NCI-H82 treated with DMSO at 0.1 percent for 48 hours (cell line): ENCODE results near the gene ATP6V1E1.

Source experiments
- DNase-seq: peaks from one replicate; lab custom pipeline; 2025; ENCODE audit not compliant: unreplicated experiment; lab: John Stamatoyannopoulos, UW

Gene ATP6V1E1

DNA sequence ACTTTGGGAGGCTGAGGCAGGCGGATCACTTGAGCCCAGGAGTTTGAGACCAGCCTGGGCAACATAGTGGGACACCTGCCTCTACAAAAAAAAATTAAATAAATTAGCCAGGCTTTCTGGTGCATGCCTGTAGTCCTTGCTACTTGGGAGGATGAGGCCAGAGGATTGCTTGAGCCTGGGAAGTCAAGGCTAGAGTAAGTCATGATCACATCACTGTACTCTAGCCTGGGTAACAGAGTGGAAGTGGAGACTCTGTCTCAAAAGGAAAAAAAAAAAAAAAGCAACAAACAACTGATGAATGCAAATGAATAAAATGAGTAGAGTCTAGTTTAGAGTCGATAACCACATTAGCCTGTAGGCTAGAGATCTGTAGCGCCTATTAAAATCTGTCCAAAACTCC lies 6.1 kb upstream of the ATP6V1E1 start:
- DNase-seq: no peak

DNA sequence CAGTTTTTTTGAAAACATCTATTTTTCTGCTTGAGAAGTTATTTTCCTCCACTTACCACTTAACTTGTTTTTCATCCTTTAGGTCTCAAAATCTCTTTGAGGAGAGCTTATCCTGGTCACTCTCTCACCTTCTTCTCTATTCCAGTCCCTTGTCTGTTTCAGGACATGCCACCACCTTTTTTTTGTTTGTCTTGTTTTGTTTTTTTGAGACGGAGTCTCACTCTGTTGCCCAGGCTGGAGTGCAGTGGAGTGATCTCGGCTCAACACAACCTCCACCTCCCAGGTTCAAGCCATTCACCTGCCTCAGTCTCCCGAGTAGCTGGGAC lies 5.4 kb upstream of the ATP6V1E1 start:
- DNase-seq: no peak

DNA sequence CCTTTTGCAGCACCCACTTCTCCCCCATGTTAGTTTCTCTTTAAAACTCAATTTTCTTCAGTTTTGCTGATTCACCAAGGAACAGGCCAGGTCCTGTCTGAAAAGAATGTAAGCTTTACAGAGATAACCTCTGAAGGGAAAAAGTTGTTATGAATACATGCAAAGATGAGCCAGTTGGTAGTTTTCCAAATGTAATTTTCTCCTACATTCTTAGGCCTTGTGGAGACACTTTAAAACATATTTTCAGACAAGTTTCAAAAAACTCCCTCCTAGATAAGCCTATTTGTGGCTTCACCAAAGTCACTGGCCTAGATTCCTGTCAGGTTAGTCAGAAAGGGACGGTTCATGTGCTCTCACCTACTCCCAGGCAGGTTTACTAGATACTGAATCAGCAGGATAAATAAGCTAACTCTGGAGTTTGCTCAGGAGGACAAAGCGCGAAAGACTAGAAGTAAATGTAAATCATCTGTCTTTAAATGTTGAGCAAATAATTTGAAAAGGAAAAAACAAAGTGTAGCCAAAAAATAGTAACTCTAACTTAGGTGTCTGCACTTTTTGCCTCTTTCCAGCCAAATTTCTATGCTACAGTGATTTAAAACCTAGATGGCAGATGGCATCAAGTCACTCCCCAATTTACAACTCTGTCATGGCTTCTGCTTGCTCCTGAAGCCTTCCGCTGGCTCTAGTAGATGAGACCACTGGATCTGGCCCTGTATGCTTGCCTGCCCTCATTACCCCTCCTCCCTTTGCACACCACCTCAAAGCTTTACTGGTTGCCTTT lies 4.9 kb upstream of the ATP6V1E1 start:
- DNase-seq: no peak

DNA sequence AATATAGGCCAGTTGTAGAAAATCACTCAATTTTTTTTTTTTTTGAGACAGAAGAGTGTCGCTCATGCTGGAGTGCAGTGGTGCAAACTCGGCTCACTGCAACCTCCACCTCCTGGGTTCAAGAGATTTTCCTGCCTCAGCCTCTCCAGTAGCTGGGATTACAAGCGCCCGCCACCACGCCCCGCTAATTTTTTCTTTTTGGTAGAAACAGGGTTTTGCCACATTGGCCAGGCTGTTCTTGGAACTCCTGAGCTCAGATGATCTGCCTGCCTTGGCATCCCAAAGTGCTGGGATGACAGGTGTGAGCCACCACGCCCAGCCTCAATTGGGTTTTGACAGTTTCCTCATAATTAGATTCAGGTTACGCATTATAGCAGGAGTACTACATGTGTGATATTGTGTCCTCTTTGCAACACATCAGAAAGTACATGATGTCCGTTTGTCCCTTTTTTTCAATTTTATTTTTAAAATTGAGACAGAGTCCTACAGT lies 2.6 kb upstream of the ATP6V1E1 start:
- DNase-seq: no peak

DNA sequence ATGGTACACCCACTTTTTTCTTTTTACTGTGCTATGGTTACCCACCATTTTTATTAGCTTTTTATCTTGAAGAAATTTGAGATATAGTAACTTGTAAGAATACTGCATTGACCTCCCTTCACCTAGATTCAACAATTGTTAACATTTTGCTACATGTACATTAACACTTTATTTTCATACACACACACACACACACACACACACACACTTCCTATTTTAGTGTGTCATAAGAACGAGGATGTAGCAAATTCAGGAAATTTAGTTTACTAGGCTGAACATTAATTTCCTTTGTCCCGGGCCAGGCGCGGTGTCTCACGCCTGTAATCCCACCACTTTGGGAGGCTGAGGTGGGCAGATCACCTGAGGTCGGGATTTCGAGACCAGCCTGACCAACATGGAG lies 1.1 kb upstream of the ATP6V1E1 start:
- DNase-seq: no peak

DNA sequence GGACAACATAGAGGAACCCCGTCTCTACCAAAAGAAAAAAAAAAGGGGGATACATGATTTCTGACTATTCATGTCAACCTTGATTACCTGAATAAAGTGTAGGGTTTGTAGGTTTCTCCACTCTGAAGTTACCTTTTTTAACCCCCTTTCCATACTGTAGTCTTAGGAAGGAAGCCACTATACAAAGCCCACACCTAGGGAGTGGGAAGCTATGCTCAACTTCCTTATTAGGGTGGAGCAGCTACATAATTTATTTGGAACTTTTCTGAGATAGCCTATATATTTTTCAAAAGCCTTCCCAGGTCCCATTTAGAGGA lies 582 bp upstream of the ATP6V1E1 start:
- DNase-seq: no peak

DNA sequence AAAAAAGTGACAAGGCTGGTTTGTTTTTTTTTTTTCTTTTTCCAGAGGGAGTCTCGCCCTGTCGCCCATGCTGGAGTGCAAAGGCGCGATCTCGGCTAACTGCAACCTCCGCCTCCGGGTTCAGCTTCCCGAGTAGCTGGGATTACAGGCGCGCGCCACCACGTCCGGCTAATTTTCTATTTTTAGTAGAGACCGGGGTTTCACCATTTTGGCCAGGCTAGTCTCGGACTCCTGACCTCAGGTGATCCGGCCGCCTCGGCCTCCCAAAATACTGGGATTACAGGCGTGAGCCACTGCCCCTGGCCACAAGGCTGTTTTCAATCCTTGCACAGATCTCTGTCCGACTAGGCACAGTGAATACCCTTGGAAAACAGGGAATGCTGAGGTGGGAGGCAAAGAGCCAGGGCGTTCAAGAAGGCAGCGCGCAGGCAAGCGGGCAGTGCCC lies 566 bp downstream of the ATP6V1E1 start:
- DNase-seq: no peak

DNA sequence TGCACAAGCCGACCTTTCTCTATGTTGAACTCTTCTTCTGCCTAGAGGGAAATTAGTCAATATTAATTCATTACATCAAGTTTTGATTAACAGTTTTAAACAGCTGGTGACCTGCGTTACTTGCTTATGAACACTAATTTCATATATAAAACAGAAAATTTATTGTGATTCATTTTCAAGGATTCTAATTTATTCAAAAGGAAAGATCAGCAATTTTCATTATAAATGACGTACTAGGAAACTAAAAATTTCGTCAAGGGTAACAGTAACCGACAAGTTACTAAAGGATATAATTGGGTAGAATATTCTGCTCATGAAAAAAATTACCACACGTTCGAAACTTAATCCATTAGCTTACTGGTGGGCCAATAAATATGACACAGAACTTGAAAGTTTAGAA lies 15.3 kb downstream of the ATP6V1E1 start:
- no peak for DNase-seq

DNA sequence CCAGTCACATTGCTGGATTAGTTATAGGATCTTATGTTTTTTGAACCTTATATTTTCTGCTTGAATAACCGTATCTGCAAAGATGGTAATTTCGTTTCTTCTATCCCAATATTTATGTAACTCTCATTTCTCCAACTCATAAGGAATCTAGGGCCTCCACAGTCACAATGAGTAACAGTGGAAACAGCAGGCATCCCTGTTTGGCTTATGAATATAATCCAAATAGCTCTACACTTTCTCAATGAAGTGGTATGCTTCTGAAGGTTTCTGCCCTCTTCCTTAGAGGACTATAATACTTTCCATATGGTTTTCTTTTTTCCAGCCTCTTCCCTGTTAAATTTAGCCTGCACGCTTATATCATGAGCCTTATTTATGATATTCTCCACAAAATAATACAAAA lies 16.5 kb downstream of the ATP6V1E1 start:
- DNase-seq: no peak

DNA sequence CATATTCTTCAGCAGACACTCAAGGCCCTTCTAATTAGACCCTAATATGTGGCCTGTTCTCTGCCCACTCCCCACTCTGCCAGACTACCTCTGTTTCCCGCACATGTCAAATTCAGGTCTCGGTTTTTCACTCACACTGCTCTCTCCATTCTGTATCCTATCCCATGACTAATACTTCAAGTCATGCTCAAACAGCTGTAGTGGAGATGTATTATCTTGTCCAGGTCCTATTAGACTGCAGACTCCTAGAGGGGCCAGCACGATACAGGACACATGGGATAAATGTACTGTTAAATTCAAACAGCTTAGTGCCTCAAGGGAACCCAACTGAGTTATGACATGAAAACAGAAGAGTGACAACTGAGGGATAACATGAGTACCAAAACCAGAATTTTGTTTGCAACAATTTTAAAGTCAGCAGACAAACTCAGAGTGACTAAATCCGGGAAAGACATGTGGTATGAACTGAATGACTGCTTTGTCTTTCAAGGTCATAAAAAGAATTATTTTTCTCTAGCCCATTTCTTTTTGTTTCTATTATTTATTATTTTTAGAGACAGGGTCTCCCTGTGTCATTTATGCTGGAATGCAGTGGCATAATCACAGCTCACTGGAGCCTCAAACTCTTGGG lies 20.5 kb downstream of the ATP6V1E1 start:
- no peak for DNase-seq

DNA sequence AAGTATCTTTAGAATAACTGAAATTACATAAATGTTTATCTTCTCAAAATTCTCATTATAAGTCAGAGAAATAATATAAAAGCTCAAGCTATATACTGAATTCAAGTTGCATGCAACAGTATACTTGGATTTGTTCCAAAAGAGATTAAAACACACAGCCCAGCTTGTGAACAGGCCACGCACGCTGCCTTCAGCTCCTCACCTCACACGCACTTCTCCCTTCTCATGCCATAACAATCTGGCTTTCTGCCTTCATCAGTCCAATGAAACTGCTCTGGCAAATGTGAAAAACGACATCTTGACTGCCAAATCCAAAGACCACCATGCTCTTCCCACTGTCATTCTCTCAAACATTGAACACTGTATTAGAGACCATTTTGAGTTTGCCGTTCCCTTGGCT lies 22.1 kb downstream of the ATP6V1E1 start:
- peak; percentile 64 for DNase-seq

DNA sequence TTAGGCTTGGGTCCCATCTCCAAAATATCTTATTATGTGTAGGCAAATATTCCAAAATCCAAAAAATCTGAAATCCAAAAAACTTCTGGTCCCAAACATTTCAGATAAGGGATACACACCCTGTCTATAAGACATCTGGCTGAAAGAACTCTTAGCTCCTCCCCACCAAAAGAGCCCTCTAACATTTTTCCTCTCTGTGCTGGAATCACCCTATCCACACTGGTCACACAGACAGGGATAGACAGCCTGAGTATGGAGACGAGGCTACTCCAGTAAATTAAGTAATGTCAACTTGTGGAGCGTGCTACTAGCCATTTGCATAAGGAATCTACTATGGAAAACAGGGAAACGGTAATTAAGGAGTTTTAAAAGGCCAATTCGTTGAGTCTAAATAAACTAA lies 24.9 kb downstream of the ATP6V1E1 start:
- DNase-seq: no peak

DNA sequence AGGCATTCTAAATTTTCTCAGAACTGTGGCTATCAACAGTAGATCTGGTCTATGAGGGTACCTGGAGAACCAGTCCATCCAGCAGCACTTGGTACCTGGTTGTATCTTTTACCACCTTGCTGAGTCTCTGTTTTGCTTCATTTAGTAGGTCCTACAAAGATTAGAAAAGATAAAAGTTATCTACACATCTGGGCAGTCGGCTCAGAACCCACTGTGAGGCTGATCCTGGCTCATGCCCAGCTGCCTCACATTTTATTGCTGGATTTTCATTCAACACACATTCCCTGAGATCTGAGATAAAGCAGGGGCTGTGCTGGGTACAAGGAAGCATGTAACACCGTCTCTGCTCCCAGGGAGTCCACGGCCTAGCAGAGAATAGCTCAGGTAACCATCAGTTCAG lies 27.5 kb downstream of the ATP6V1E1 start:
- DNase-seq: no peak

DNA sequence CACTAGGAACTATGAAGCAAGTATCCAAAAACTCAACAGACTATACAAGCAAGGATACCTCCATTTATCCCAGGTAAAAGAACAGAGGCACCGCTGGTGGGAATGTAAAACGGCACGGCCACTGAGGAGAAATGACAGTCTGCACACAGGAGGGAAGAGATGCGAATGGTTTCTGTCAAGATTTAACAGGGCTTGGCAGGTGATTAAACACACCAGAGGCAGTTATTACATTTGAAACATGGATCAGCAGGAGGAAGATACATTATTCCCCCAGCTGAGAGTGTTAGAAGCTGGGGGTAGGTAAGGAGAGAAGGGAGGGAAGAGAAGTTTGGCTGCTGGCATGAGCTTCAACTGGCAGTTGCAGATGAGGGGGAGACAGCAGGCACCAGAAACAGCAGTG lies 30.2 kb downstream of the ATP6V1E1 start:
- no peak for DNase-seq

DNA sequence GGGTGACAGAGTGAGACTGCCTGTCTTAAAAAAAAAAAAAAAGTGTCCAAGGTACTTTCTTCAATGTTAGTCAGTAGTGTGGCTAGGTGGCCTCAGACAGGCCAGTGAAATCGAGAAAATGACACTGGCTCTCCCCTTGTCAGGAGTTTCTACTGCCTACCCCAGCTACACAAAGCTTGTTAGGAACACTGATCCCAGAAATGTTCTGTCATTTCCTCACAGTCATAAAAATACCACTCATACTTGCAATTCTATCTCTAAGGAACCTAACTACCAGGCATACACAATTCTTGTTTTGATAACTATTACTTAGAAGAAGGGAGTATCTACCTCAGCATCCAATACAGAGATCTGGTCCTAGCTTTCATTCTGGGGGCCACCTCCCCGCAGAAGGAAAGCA lies 31.3 kb downstream of the ATP6V1E1 start:
- no peak for DNase-seq

DNA sequence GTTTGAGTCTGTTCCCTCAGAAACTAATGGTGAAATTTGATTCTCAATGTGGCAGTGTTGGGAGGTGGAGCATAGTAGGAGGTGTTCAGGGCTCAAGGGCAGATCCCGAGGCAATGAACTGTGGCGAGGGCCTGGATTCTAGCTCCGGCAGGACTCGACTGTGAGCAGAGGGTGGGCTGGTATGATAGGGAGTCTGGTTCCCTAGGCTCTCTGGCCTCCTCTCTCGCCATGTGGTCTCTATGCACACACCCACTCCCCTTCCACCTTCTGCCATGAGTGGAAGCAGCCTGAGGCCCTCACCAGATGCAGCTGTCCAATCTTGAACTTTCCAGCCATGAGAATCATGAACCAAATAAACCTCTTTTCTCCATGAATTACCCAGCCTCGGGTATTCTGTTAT lies 32.3 kb downstream of the ATP6V1E1 start:
- no peak for DNase-seq

DNA sequence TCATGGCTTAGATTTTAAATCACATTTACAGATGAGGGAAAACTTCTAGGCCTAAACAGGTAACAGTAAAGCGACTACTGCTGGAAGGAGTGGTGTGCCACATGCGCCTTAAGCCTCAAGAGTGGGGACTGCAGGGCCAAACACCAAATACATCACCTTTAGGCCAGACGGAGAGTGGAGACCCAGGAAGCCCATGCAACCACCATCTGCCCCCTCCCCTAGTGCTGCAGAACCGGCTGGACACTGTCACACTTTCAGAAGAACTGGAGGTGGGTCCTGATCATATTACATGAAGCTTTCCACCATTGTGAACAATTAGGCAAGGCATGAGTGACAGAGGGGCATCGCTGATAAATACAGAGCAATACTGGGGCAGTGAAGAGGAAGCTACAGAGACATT lies 36.3 kb downstream of the ATP6V1E1 start:
- DNase-seq: no peak

DNA sequence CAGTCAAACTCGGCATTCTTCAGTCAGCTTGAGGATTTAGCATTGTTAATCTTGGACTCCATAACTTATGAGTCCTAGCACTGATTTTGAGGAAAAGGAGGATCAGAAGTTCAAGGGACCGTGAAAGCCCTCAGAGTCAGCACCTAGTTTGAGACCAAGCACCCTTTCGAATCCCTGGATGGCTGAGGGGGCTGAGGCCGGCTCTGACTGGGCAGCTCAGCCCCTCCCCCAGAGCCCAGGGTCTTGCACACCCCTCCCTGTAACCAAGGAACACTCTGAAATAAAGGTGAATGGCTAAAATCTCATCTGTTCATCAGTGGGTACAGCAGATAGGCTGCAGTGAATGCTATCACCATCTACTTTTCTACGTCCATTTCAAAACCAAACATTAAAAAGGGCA lies 38.0 kb downstream of the ATP6V1E1 start:
- no peak for DNase-seq

DNA sequence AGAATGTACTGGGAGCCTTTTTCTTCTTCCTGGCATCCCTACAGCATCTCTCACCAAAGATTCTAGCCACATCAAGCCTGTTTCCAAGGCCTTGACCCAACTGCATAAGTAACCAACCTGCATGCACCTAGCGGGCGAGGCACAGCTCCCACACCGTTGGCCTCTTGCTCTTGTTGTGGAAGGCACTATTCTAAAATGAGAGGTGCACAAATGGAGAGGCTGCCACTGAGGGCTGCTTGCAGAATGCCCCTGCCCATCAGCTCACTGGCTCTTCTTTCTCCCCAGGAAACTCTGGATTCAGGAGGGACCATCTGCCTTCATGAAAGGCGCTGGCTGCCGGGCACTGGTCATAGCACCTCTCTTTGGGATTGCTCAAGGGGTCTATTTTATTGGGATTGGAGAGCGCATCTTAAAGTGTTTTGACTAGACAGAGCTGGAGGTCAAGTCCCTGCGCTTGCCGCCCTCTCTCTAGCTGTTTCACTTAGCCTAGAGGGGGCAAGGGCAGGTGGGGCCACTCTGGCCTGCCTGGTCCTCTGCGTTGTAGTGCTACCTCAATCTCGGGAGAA lies 38.7 kb downstream of the ATP6V1E1 start:
- DNase-seq: no peak

DNA sequence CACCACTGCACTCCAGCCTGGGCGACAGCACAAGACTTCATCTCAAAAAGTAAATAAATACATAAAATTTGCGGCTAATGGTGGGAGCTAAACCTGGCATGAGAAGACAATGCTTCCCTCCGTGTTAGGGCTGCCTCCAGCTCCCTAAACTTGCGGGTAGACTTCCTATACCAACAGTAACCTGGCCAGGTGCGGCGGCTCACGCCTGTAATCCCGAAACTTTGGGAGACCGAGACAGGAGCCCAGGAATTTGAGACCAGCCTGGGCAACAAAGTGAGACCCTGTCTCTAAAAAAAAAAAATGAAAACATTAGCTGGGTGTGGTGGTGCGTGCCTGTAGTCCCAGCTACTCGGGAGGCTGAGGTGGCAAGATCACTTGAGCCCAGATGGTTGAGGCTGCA lies 39.9 kb downstream of the ATP6V1E1 start:
- DNase-seq: no peak

DNA sequence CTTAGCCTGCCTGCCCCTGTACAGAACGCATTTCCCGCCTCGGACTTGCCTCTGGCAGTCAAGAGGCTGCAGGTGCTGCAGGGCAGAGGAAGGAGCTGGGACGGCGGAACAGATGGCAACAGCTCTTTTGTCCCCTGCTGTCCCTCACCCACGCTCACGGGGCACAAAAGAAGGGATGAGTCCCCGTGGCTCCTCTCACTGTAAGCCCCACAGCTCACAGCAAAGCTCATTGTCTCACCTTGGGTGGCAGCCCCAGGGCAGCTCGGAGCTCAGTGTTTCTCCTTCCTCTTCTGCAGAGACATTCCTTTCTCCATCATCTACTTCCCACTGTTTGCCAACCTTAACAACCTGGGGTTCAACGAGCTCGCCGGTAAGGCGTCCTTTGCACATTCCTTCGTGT lies 40.9 kb downstream of the ATP6V1E1 start:
- DNase-seq: no peak

DNA sequence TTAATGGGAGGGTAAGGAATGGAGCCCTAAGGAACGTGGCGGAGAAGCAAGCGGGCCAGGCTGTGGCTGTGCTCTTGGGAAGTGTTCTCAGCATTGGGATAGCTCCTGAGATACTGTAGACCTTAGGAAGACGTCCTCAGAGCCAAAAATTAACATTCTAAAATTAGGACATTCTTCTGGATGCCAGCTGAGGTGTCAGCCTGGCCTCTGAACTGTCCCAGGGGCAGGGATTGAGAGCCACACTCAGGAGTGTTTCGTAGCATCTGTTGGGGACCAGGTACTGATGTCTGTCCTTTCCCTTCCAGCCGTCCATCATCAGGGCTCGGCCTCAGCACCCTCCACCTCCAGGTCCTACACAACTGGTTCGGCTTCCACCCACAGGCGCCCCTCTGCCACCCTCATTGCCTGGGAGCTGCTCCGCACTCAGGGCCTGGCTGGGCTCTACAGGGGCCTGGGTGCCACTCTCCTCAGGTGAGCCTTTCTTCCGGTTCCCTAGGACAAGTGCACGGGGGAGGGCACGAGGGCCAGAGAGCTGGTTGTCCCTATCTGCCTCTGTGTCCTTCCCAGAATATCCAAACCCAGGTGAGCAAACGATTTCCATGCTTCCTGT lies 41.6 kb downstream of the ATP6V1E1 start:
- DNase-seq: no peak
